AG20443 (cell line): ENCODE measurements around the gene CDX2.
"Not testable (repeated sequence)": the region's sequence is repeated elsewhere in the genome, so short reads cannot be mapped to it uniquely, and the experiment has no call there.

ENCODE experiments used
- DNase-seq: peaks from one replicate; pipeline ENCODE4 v3.0.0; 2012; ENCODE audit warnings: low spot score, mixed read lengths

CDX2 gene

GRCh38 chr13:27969082-27969865 is at the start of gene CDX2:
Gene CDX2, minus strand, starts transcription at chr13:27969315. Its CDS starts 309 bp downstream, at chr13:27969006.
- no peak for DNase-seq

GRCh38 chr13:28014301-28014700 is 45.2 kb upstream of the CDX2 start:
- DNase-seq, result no peak

- no peak for DNase-seq
Observed at GRCh38 chr13:28013482-28013881, 44.4 kb upstream of the CDX2 start.

GRCh38 chr13:28012896-28013295 is 43.8 kb upstream of the CDX2 start:
- no peak for DNase-seq

- DNase-seq, result no peak
Observed at GRCh38 chr13:28012383-28012782, 43.3 kb upstream of the CDX2 start.

GRCh38 chr13:28010046-28010445 is 40.9 kb upstream of the CDX2 start:
- no peak for DNase-seq

GRCh38 chr13:28005016-28005415 is 35.9 kb upstream of the CDX2 start:
- DNase-seq, result not testable (repeated sequence)

- no peak for DNase-seq
Observed at GRCh38 chr13:28002886-28003698, 34.0 kb upstream of the CDX2 start.

- DNase-seq, result no peak
Observed at GRCh38 chr13:28001837-28002473, 32.8 kb upstream of the CDX2 start.

GRCh38 chr13:28001049-28001448 is 31.9 kb upstream of the CDX2 start:
- DNase-seq, result no peak

- no peak for DNase-seq
Observed at GRCh38 chr13:28000567-28000966, 31.5 kb upstream of the CDX2 start.

GRCh38 chr13:27997904-27998522 is 28.9 kb upstream of the CDX2 start:
- DNase-seq, result peak; percentile 66

GRCh38 chr13:27991881-27992280 is 22.8 kb upstream of the CDX2 start:
- no peak for DNase-seq

GRCh38 chr13:27988520-27988919 is 19.4 kb upstream of the CDX2 start, which contains the start of gene URAD:
Gene URAD, minus strand, starts transcription at chr13:27988693. Its CDS starts 56 bp downstream, at chr13:27988637.
- DNase-seq, result no peak

- DNase-seq, result no peak
Observed at GRCh38 chr13:27985600-27985999, 16.5 kb upstream of the CDX2 start.

- no peak for DNase-seq
Observed at GRCh38 chr13:27982361-27982760, 13.2 kb upstream of the CDX2 start.

GRCh38 chr13:27981006-27981708 is 12.0 kb upstream of the CDX2 start:
- no peak for DNase-seq

GRCh38 chr13:27980280-27980998 is 11.3 kb upstream of the CDX2 start:
- no peak for DNase-seq

GRCh38 chr13:27979765-27980279 is 10.7 kb upstream of the CDX2 start:
- no peak for DNase-seq

GRCh38 chr13:27979001-27979643 is 10.0 kb upstream of the CDX2 start:
- DNase-seq, result no peak
